Activated effector memory CD4-positive, alpha-beta T cell treated with anti-CD3 and anti-CD28 coated beads, Interleukin-2, amount 50 U/mL, for 16 hours (primary cell): ENCODE results near the gene UMPS.
"Not testable (repeated sequence)": the region's sequence is repeated elsewhere in the genome, so short reads cannot be mapped to it uniquely, and the experiment has no call there.

Source experiments
- DNase-seq: peaks from one replicate; pipeline ENCODE4 v3.0.0-alpha.2; 2020

The UMPS gene

GRCh38 chr3:124781476-124782376, 51.5 kb downstream of the UMPS start:
- no peak for DNase-seq

- DNase-seq = not testable (repeated sequence)
These were observed 52.1 kb downstream of the UMPS start for GRCh38 chr3:124782377-124782712.

GRCh38 chr3:124783696-124784095, 53.4 kb downstream of the UMPS start:
- DNase-seq = no peak

GRCh38 chr3:124784686-124785382, 54.6 kb downstream of the UMPS start:
- DNase-seq = no peak

- DNase-seq = no peak
These were observed 55.7 kb downstream of the UMPS start for GRCh38 chr3:124785973-124786372.

- DNase-seq = no peak
These were observed 56.4 kb downstream of the UMPS start for GRCh38 chr3:124786511-124787241.

GRCh38 chr3:124787476-124788195, 57.4 kb downstream of the UMPS start:
- no peak for DNase-seq

- no peak for DNase-seq
These were observed 58.0 kb downstream of the UMPS start for GRCh38 chr3:124788254-124788745.

GRCh38 chr3:124789103-124789502, 58.9 kb downstream of the UMPS start:
- DNase-seq = not testable (repeated sequence)

GRCh38 chr3:124791142-124791541, 60.9 kb downstream of the UMPS start:
- no peak for DNase-seq

GRCh38 chr3:124791639-124792151, 61.4 kb downstream of the UMPS start:
- DNase-seq = no peak

GRCh38 chr3:124792341-124793040, 62.2 kb downstream of the UMPS start:
- no peak for DNase-seq

- DNase-seq = no peak
These were observed 62.9 kb downstream of the UMPS start for GRCh38 chr3:124793054-124793739.

- DNase-seq = no peak
These were observed 66.2 kb downstream of the UMPS start for GRCh38 chr3:124796477-124796876.

GRCh38 chr3:124797426-124797945, 67.2 kb downstream of the UMPS start:
- no peak for DNase-seq
